WTC11 (cell line): ENCODE results near the gene CAMK2D.
A peak's percentile ranks its signal among the peaks of the same experiment; 100 is the strongest.

Experiments used
- CREB1 ChIP-seq: sonication (generic); formaldehyde crosslinking; IDR thresholded peaks from 2 replicates; pipeline ENCODE4 v1.8.0; 2023; ENCODE audit warnings: mild to moderate bottlenecking, missing genetic modification reagents
- CTCF ChIP-seq: fragments of 200-600 bp; IDR thresholded peaks from 2 replicates; pipeline ENCODE4 v1.8.0; 2022; ENCODE audit warnings: antibody characterized with exemption
- E2F4 ChIP-seq: sonication (generic); formaldehyde crosslinking; IDR thresholded peaks from 2 replicates; pipeline ENCODE4 v1.8.1; 2022; ENCODE audit warnings: low read depth, mild to moderate bottlenecking, moderate library complexity, missing genetic modification reagents, borderline replicate concordance
- FOXP1 ChIP-seq: sonication (generic); formaldehyde crosslinking; IDR thresholded peaks from 2 replicates; pipeline ENCODE4 v1.8.0; 2022; ENCODE audit warnings: missing genetic modification reagents, mild to moderate bottlenecking, moderate library complexity, borderline replicate concordance
- IRF2 ChIP-seq: sonication (generic); formaldehyde crosslinking; IDR thresholded peaks from 2 replicates; pipeline ENCODE4 v1.8.0; 2022; ENCODE audit warnings: low read depth, missing genetic modification reagents, borderline replicate concordance
- MAX ChIP-seq: sonication (generic); formaldehyde crosslinking; IDR thresholded peaks from 2 replicates; pipeline ENCODE4 v1.8.0; 2022; ENCODE audit warnings: mild to moderate bottlenecking, missing genetic modification reagents
- MLX ChIP-seq: sonication (generic); formaldehyde crosslinking; IDR thresholded peaks from 2 replicates; pipeline ENCODE4 v1.8.1; 2023; ENCODE audit warnings: mild to moderate bottlenecking, missing genetic modification reagents, moderate library complexity
- NFYB ChIP-seq: sonication (generic); formaldehyde crosslinking; conservative IDR thresholded peaks from 2 replicates; pipeline ENCODE4 v1.8.0; 2022; ENCODE audit warnings: low read depth, missing genetic modification reagents
- ZMAT4 ChIP-seq: fragments of 250-450 bp; sonication (Bioruptor Pico); IDR thresholded peaks from 2 replicates; pipeline ENCODE4 v1.9.0; 2021; ENCODE audit warnings: mild to moderate bottlenecking

- TF ChIP-seq CTCF: no peak
- no peak for TF ChIP-seq E2F4 (CRISPR knock-in tag)
- no peak for TF ChIP-seq NFYB (CRISPR knock-in tag)
- no peak for TF ChIP-seq MLX (CRISPR knock-in tag)
- no peak for TF ChIP-seq CREB1 (CRISPR knock-in tag)
- no peak for TF ChIP-seq ZMAT4 (CRISPR knock-in tag)
- TF ChIP-seq FOXP1 (CRISPR knock-in tag): no peak
- 0 out of 2 replicates have a peak, but pooled peaks have one; percentile 18 for TF ChIP-seq MAX
- no peak for TF ChIP-seq IRF2 (CRISPR knock-in tag)
These were observed 15.1 kb upstream of the CAMK2D start for GRCh38 chr4:113776679-113777078.
